Stimulated activated CD4-positive, alpha-beta T cell treated with anti-CD3 and anti-CD28 coated beads, TNF-alpha, amount 100 ng/mL, for 1 hour (primary cell): ENCODE data around the gene PPP2R2D.
"Not testable (repeated sequence)": the region's sequence is repeated elsewhere in the genome, so short reads cannot be mapped to it uniquely, and the experiment has no call there.

Source experiments
- DNase-seq, 3 donors: peaks; one replicate each; pipeline ENCODE4 v3.0.0-alpha.2; 2020; ENCODE audit warnings: low read depth in 3 of 3, low spot score in 1 of 3

Gene PPP2R2D

DNA sequence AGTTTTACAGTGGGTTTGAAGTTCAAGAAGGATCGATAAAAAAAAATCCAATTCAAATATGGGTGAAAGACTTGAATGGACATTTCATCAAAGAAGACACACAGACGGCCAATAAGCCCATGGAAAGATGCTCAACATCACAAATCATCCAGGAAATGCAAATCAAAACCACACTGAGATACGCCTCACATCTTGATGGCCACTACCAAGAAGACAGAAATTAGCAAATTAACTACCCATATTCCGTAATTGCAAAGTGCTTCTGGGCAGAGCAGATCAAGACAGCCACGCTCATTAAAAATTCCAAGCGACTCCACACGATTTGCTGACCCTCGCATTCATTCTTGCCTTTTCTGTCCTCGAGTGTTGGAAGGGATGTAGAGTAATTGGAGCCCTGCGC, 34.1 kb upstream of the PPP2R2D start:
- no peak for DNase-seq

DNA sequence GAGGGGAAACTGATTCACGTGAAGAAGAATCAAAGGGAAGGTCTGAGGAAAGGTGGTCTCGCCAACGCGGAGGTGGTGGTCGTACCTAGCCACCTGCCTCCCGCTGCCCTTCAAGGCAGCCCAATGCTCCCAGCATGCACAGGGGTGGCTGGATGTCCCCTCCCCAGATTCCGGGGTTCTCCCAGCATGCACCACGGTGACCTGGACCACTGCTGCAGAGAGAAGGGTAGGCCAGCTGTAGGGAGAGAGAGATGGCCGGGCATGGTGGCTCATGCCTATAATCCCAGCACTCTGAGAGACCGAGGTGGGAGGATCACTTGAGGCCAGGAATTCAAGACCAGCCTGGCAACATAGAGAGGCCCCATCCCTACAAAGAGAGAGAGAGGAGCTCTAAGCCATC, 32.4 kb upstream of the PPP2R2D start:
- no peak for DNase-seq

DNA sequence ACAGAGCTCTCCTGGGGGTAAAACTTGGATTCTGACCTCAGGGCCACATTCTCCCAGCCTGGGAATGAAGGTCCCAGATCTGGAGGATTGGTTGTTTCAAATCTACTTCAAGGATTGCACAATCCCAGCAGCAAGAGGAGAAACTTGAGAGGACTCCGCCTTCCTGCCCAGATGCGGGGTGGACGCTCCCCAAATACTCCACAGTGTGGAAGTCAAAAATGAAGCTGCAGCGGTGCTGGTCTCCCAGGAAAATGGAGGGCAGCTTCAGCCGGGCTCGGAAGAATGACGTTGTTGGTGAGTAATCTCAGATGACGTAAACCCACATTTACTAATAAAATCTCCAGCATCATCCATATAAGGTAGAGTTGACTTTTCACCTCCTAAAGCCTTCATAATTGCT, 31.5 kb upstream of the PPP2R2D start:
- no peak for DNase-seq

DNA sequence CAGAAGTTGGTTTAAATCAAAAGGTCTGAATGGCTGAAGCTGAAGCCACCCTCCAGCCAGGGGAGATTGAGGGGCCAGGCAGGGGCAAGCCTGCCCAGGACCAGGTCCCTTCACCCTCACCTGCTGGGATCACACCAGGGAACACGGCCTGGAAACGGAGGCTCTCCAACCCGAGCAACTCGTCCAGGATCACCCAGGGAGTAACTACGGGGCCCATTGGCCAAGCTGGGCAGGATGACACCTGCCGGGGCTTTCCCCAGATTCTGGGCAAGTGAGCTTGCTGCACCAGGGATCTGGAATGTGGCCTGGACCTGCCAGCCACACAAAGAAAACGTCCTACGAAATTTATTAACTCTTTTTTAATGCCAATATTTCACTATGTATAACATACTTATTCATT, 30.4 kb upstream of the PPP2R2D start:
- DNase-seq: no peak

DNA sequence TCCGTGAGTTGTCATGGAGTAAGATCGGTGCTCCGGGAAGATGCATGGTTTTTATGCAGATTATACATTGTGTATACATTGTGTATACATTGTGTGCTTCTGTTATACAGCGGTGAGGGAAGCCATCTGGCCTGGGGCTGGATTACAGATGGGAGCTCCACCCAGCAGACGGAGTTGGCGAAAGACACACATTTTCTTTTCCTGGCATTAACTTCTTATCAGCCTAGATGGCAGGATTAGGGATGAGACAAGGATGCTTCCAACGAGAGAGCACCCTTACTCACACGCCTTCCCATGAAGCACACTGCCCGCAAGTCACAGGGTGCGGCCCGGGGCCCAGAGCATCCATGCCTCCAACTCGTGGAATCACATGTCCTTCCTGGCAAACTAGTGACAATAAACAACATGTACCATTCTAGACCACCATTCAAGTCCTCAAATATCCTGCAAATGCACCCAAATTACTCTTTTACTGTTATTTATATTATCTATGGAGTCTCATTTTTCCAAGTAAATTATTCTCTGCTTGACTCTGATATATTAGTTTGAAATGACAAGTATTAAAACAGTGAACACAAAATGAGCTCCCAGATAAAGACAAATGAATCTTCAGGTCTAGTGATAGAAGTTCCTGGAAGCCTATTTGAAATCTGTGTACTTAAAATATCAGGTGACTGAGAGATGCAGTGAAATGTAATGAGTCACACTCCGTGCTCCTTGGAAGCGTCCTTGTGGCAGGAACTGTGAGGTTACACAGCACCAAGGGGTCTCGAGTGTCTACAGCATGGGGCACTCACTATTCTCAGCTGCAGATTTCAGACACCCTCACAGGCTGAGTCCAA, 29.8 kb upstream of the PPP2R2D start:
- no peak for DNase-seq

DNA sequence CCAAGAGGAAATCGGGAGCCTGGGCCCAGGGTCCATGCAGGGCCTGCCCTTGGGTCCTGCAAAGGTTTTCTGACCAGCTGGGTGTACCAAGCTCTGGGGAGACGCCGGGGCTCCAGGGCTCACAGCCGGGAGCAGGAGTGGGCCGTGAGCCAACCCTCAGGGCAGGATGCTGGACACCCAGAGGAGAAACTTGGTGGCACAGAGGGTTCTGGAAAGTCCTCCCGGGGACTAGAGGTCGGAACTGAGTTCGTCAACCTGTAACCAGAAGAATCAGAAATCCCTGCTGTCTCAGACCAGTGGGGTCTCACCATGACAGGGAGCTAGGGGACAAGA, 29.2 kb upstream of the PPP2R2D start:
- DNase-seq: no peak

DNA sequence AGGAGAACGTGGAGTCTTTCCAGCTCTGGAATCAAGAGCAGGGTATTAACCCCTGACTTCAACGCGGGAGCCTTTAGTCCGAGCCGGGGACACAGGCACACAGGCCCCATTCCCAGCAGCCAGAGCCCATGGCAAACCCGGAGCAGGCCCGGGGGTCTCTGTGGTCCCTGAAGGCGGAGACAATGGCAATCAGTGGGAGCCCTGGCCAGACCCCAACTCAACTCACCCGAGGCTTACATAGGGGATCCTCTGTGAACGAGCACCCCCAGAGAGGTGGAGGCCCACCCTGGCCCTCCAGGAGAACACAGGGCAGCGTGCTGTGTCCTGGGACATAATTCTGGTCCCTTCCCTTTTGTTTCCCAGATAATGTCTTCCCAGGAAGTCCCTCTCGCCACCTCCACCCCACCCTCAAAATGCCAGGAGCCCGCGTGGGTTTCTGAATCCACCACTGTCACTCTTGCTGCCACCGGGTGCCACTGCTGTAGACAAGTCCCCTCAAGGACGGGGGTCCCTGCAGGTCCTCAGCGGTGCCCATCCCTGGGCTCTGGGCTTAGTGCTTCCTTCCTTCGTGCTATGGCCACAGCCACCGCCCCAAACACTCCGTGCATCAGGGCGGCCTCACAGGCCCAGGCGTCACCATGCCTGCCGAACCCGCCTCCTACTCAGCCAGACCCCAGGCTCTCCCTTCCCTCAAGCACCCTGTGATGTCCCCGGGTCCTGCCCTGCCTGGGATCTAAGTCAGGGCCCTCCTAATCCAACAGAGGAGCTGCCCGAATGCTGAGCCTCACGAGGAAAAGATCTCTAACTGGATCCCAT, 28.6 kb upstream of the PPP2R2D start:
- DNase-seq: no peak

DNA sequence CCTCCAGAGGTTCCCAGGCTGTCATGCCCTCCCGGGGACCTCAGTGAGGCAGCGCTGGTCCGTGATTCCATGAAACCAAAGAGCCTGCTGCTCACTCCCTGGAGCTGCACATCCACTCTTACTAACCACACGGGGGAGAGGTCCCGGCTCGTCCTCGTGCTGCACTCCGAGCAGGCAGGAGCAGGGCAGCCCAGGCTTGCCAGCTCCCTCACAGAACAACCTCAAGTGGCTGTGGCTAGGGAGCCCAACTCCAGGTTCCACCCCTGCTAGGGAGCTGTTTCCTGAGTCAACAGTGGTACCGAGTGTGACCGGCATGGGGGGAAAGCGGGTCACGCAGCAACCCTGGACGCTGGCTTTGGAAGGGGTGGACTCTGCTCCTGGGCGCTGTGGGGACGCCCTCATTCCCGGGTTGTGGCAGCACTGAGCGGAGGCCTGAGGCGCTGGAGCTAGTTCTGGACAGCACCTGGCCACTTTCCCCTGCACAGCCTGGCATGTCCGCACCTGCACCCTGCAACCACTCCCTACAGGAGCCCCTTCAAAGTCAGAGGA, 27.9 kb upstream of the PPP2R2D start:
- no peak for DNase-seq

DNA sequence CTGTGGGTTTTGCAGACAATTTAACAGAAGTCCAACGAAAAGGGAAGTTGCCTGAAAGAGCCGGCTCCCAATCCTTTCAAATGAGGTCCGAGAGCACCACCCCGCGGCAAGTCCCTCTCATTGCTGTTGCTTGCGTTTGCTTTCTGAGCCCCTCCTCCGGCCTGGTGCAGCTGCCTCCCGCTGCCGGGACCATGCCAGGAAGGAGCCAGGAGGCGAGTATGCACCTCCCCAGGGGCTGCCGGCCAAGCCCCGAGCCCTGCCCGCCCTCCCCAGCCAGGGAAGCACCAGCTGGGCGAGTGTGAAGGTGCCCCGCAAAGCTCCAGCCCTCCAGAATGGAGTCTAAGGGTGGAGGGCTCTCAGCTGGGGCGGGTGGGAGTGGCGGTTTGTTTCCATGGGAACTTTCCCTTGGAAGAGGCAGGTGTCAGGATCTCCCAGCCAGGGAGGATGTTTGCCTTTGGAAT, 25.8 kb upstream of the PPP2R2D start:
- DNase-seq: peak in 1 of 3 donors; percentile 34

DNA sequence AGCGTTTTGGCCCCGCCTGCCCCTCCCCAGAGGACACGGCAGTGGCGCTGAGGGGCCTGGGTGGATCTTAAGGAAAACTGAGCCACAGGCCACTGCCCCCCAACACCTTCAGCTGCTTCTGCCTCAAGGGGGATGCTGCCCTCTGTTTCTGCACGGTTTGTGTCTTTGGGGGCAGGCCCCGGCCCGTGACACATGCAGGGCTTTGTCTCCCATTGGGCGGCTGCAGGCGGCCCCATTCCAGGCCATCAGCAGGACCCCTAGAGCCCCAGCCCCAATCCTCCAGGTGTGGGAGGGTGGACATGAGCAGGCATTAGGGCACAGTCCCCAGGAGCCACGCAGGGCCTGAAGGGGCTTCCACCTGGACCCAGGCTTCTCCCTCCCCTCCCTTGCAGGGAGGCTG, 25.3 kb upstream of the PPP2R2D start:
- DNase-seq: no peak

DNA sequence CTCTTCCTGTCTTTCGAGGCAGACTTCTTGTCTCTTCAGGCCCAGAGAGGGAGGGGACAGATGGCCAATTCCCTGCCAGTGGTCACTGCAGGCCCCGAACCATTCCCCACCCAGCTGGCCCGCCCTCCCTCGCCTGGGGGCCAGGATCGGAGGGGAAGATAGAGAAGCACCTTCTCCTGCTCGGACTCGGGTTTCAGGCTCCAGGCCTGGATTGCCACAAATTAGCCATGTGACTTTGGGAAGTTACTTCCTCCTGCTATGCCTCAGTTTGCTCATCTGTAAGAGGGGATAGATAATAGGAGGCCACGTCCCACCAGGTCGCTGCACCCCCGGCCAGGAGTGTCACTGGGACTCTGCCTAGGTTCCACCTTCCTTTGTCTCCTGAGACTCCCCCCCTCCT, 24.8 kb upstream of the PPP2R2D start:
- no peak for DNase-seq

DNA sequence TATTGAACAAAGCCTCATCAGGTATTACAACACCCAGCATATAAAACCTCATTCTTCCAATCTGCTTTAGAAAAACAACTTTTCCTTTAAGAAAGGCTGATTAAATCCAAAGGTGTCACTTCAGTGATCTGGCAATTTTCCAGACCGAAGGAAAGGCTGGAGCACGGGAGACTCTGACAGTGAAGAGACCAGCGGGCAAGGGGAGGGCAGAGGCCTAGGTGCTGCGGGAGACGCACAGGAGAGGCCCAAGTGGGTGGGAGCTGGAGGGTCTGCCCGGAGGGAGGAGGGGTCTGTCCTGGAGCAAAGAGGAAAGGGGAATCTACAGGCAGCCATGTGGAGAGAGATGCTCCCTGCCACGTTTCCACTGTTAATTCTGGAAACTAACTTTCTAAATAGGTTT, 24.3 kb upstream of the PPP2R2D start:
- DNase-seq: no peak

DNA sequence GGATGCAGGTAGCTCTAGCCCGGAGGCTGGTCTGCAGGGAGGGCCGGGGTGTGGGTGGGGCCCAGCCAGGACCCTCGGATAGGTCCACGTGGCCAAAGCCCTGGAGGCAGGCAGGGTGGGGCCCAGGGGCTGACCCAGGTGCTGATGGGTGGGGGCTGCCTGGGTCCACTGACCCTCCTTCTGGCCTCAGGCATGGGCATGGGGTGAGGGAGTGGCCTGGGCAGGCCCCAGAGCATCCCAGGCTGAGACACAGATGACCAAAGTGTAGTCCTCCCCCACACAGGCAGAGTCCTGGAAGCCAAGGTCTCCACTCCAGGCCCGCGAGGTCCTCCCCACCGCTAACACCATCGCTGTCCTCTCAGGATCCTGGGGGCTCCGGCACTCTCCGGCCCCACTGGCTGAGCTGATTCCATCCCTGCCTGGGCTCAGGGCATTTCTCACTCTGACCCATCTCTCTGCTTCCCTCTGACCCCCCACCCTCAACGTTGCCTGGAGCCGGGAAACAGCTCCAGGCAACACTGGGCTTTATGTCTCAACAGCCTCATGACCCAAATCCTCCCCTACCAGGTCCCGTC, 20.7 kb upstream of the PPP2R2D start:
- DNase-seq: no peak

DNA sequence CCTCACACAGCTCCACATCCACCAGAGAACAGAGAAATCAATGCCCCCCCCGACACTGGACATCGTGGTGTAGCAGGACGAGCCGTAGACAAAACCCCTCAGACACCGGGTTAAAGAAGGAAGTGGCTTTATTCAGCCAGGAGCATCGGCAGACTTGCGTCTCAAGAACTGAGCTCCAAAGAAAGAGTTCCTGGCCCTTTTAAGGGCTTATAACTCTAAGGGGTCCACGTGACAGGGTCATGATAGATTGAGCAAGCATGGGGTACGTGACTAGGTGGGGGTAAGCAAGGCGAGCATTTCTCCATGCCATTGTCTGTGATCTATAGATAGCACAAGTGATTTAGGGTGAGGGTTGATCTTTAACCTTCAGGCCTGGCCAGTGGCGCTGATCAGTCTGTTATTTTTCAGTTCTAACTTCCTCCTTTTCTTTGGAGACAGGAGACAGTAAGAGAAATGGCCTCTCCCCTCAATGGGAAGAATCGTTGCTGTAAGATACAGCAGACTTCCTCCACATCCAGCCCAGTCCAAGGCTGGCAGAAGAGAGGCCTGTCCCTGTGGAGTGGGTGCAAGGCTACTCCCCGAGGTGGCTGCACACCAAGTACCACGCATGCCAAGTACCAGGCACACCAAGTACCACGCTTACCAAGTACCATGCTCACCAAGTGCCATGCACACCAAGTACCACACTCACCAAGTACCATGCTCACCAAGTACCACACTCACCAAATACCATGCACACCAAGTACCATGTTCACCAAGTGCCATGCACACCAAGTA, 19.5 kb upstream of the PPP2R2D start:
- DNase-seq: no peak

DNA sequence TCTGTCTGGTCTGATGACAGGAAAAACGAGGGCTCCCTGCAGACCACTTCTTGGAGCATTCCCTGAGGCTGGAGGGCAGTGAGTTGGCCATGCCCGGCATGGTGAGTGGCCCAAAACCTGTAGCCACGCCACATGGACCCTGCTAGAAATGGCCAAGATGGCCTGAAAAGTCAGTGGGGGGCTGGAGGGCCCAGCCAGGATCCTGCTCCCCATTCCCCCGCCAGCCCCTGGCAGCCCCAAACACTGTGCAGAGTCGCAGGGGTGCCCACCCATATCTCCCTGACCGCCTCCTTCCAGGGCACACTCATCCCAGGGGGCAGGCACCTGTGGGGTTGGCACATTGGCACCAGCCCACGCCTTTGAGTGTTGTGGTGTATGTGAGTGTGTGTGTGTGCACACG, 18.7 kb upstream of the PPP2R2D start:
- DNase-seq: no peak

DNA sequence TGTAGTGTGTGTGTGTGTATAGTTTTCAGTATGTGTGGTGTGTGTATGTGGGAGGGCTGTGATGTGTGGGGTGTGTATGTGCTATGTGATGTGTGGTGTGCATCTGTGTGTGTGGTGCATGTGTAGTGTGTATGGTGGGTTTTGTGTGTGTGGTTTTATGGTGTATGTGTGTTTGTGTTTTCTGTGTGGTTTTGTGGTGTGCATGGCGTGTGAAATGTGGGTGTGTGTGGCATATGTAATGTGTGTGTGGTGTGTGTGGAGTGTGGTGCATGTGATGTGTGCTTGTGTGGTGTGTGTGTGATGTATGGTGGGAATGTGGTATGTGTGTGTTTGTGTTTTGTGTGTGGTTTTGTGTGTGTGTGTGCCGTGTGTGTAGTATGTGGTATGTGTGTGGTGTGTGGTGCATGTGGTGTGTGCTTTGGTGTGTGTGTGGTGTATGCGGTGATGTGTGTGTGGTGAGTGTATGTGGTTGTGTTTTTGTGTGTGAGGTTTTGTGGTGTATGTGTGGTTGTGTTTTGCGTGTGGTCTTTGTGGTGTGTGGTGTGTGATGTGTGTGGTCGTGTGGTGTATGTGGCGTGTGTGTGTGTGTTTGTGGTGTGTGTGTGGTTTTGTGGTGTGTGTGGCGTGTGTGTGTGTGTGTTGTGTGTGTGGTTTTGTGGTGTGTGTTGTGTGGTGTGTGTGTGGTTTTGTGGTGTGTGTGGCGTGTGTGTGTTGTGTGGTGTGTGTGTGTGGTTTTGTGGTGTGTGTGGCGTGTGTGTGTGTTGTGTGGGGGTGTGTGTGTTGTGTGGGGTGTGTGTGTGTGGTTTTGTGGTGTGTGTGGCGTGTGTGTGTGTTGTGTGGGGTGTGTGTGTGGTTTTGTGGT, 18.0 kb upstream of the PPP2R2D start:
- DNase-seq: no peak

DNA sequence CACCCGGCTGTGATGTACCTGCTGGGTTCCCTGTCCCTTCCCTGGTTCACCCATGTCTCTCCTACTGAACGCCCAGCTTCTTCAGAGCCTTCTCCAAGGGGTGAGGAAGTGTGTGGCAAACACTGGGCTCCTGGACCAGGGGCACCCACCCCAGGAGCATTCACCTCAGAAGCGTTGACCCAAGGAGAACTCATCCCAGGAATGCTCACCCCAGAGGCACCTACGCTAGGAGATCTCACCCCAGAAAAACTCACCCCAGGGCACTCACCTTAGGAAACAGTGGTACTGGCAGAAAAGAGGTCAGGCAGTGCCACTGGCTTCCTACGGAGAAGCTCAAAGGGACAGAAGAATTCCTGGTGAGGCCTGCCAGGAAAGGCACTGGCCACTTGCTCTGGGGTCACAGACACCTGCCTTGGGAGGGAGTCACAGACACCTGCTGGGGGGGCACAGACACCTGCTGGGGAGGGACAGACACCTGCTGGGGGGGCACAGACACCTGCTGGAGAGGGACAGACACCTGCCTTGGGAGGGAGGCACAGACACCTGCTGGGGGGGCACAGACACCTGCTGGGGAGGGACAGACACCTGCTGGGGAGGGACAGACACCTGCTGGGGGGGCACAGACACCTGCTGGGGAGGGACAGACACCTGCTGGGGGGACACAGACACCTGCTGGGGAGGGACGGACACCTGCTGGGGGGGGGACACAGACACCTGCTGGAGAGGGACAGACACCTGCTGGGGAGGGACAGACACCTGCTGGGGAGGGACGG, 17.0 kb upstream of the PPP2R2D start:
- DNase-seq: not testable (repeated sequence)

DNA sequence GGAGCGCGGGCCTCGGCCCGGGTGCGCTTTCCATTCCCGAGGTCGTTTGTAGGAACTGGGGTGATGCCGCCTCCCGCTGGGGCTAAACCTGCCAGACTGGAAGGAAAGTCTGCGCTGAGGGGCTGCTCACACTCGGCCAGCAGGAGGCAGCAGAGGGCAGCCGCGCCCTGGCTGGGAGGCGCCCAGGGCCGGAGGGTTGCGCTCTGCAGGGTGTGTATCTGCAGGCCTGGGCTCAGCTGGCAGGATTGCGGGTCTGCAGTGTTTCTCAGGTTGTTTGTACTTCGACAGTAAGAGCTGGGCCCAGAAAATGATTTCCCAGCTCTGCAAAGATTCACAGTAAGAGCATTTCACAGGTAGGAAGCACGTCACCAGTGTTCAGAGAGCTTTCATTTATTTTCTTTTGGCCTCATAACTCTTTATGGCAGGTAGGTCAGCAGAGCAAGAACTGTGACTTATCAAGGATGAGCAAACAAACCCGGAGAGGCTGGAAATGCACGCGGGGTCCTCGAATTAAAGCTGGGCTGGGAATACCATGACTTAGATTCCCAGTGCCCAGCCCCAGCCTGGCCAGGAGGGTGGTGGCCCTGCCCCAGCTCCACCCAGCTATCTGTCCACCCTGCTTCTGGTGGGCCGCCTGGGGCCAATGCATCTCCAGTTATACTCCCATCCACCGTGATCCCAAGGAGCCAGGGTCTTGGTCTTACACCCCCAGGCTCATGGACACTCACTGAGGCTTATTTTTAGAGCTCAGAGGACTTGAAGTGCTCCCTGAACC, 15.2 kb upstream of the PPP2R2D start:
- peak; percentile 46 to 86 (median 69) for DNase-seq

DNA sequence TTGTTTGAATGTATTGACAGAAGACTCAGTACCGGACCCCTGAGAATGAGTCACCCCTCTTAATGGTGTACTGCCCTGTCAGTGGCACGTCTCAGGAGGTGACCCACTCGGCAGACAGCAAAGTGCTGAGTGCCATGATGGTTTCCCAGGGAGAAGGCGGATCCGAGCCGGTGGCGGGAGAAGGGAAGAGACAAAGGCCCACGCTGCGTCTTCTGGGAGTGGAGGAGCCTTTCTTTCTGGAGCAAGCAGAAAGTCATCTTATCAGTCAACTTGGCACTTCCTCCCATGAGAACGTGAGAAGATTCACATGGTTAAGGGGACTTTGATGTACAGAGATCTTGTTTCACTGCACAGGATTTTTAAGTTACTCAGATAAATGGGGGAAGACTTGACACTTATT, 14.6 kb upstream of the PPP2R2D start:
- DNase-seq: no peak
